ENCODE measurements around the gene DUOX2.

DNA sequence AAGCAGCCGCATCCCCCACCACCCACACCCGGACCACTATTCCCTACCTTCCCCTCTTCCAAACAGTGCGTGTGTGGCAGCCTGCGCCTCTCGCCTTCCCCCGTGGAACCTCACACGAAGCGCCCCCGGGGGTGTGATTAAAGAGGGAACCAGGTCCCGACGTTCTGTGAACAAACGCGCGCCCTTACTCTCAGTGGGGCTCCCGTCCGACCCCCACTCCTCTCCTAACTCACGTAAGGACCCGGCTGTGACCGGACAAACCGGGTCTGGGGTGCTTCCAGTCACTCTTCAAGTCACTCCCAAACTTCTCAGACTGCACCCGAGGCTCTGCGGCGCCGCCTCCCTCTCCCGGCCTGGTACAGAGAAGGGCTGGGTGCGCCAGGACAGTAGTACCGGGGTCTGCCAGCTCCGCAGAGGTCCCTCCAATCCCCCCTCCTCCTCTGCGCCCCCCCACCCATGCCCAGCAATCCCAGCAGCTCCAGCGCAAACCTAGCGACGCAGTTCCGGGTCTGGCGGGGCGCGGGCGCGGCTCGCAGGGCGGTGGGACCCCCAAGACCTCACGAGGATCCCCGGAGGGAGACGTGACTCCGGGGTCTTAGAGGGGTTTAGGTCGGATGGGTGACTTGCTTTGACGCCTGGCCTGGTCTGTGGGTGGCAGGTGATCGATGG is 15.1 kb upstream of the DUOX2 start:
- TF ChIP-seq, protein P1, sequence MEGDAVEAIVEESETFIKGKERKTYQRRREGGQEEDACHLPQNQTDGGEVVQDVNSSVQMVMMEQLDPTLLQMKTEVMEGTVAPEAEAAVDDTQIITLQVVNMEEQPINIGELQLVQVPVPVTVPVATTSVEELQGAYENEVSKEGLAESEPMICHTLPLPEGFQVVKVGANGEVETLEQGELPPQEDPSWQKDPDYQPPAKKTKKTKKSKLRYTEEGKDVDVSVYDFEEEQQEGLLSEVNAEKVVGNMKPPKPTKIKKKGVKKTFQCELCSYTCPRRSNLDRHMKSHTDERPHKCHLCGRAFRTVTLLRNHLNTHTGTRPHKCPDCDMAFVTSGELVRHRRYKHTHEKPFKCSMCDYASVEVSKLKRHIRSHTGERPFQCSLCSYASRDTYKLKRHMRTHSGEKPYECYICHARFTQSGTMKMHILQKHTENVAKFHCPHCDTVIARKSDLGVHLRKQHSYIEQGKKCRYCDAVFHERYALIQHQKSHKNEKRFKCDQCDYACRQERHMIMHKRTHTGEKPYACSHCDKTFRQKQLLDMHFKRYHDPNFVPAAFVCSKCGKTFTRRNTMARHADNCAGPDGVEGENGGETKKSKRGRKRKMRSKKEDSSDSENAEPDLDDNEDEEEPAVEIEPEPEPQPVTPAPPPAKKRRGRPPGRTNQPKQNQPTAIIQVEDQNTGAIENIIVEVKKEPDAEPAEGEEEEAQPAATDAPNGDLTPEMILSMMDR (IDR thresholded peaks at IDR 0.05): no peak
- no peak for TF ChIP-seq POLR2A (IDR thresholded peaks at IDR 0.05)

Measured in heart left ventricle (tissue), 13 donors.